NOMO-1 treated with DMSO at 0.1 percent for 48 hours (cell line): ENCODE results near the gene TPRX2.
A peak's percentile ranks its signal among the peaks of the same experiment; 100 is the strongest.
"Not testable (repeated sequence)": the region's sequence is repeated elsewhere in the genome, so short reads cannot be mapped to it uniquely, and the experiment has no call there.

Source experiments
- DNase-seq: peaks from one replicate; lab custom pipeline; 2025; ENCODE audit not compliant: unreplicated experiment; lab: John Stamatoyannopoulos, UW

Gene TPRX2

GRCh38 chr19:47858646-47859285 is at the start of gene TPRX2:
Gene TPRX2, plus strand, starts transcription at chr19:47859235. Its CDS starts 12 bp downstream, at chr19:47859247.
- DNase-seq, result not testable (repeated sequence)

GRCh38 chr19:47813304-47813994 is 45.6 kb upstream of the TPRX2 start:
- DNase-seq, result peak; percentile 33

- DNase-seq, result no peak
Observed at GRCh38 chr19:47813995-47814328, 45.1 kb upstream of the TPRX2 start.

- DNase-seq, result not testable (repeated sequence)
Observed at GRCh38 chr19:47816270-47816669, 42.8 kb upstream of the TPRX2 start.

GRCh38 chr19:47818221-47818620 is 40.8 kb upstream of the TPRX2 start:
- not testable (repeated sequence) for DNase-seq

GRCh38 chr19:47819858-47820257 is 39.2 kb upstream of the TPRX2 start:
- DNase-seq, result peak; percentile 4

GRCh38 chr19:47820410-47820809 is 38.6 kb upstream of the TPRX2 start:
- no peak for DNase-seq

- no peak for DNase-seq
Observed at GRCh38 chr19:47821460-47822020, 37.5 kb upstream of the TPRX2 start, which contains the start of gene CRX. Gene CRX, plus strand, starts transcription at chr19:47821937. Its CDS starts 12,507 bp downstream, at chr19:47834444.

- DNase-seq, result no peak
Observed at GRCh38 chr19:47824396-47824795, 34.6 kb upstream of the TPRX2 start.

- no peak for DNase-seq
Observed at GRCh38 chr19:47826800-47827199, 32.2 kb upstream of the TPRX2 start.

- no peak for DNase-seq
Observed at GRCh38 chr19:47832723-47833122, 26.3 kb upstream of the TPRX2 start.

GRCh38 chr19:47836038-47836437 is 23.0 kb upstream of the TPRX2 start:
- DNase-seq, result no peak

GRCh38 chr19:47839411-47839810 is 19.6 kb upstream of the TPRX2 start:
- no peak for DNase-seq

- no peak for DNase-seq
Observed at GRCh38 chr19:47839913-47840312, 19.1 kb upstream of the TPRX2 start.

GRCh38 chr19:47842941-47843340 is 16.1 kb upstream of the TPRX2 start:
- DNase-seq, result no peak

GRCh38 chr19:47848425-47848822 is 10.6 kb upstream of the TPRX2 start:
- no peak for DNase-seq

- peak; percentile 4 for DNase-seq
Observed at GRCh38 chr19:47848823-47849473, 10.1 kb upstream of the TPRX2 start.

- DNase-seq, result no peak
Observed at GRCh38 chr19:47853003-47853402, 6.0 kb upstream of the TPRX2 start.

GRCh38 chr19:47854459-47854858 is 4.6 kb upstream of the TPRX2 start:
- no peak for DNase-seq

- DNase-seq, result not testable (repeated sequence)
Observed at GRCh38 chr19:47858231-47858630, 804 bp upstream of the TPRX2 start.

GRCh38 chr19:47859838-47860237 is 803 bp downstream of the TPRX2 start:
- DNase-seq, result not testable (repeated sequence)
